Heart left ventricle (tissue), 16 donors: Measurements from ENCODE around the gene FYCO1. TPM values are rescaled to one million over a fixed set of nuclear protein-coding genes. Genes with fewer than 3 reads are reported as not detected.

Experiments used
- ATAC-seq, 4 donors: fragments of 200-7000 bp; cut with Tn5 transposase; one replicate each; pipeline ENCODE4 v1.9.1; 2020 to 2022; ENCODE audit warnings: moderate library complexity in 4 of 4, mild to moderate bottlenecking in 3 of 4, moderate number of reproducible peaks in 1 of 4
- DNase-seq, 5 donors: peaks; one replicate each; pipeline ENCODE4 v3.0.0-alpha.2; 2020
- H3K27ac ChIP-seq, 12 donors: fragments of 200-600 bp; sonication (generic) in 4 of 12; one replicate each; pipeline versions ENCODE4 v1.5.0 to v1.8.0; 2016 to 2022; ENCODE audit warnings: mild to moderate bottlenecking in 2 of 12
- H3K27me3 ChIP-seq, 9 donors: fragments of 200-600 bp; sonication (generic) in 2 of 9; one replicate each; pipeline versions ENCODE4 v1.5.1 to v1.8.0; 2016 to 2022; ENCODE audit warnings: mild to moderate bottlenecking in 3 of 9
- H3K36me3 ChIP-seq, 9 donors: fragments of 200-600 bp; sonication (generic) in 2 of 9; one replicate each; pipeline versions ENCODE4 v1.5.0 to v1.8.0; 2018 to 2022; ENCODE audit warnings: mild to moderate bottlenecking in 2 of 9
- H3K4me1 ChIP-seq, 12 donors: fragments of 200-600 bp; sonication (generic) in 4 of 12; one replicate each; pipeline versions ENCODE4 v1.5.0 to v1.8.0; 2016 to 2022; ENCODE audit warnings: mild to moderate bottlenecking in 3 of 12
- H3K4me3 ChIP-seq, 12 donors: fragments of 200-600 bp; sonication (generic) in 4 of 12; one replicate each; pipeline versions ENCODE4 v1.5.0 to v1.8.0; 2017 to 2022; ENCODE audit warnings: mild to moderate bottlenecking in 9 of 12, moderate library complexity in 4 of 12
- H3K9me3 ChIP-seq, 12 donors: fragments of 200-600 bp; sonication (generic) in 4 of 12; one replicate each; pipeline versions ENCODE4 v1.5.0 to v1.8.0; 2016 to 2022; ENCODE audit warnings: mild to moderate bottlenecking in 1 of 12
- CTCF ChIP-seq, 12 donors: fragments of 200-600 bp; sonication (generic) in 4 of 12; IDR thresholded peaks; one replicate each; pipeline versions ENCODE4 v1.5.0 to v1.8.0; 2018 to 2022; ENCODE audit warnings: antibody characterized with exemption in 12 of 12, mild to moderate bottlenecking in 5 of 12
- POLR2A ChIP-seq, 2 donors: fragments of 450-650 bp; IDR thresholded peaks; one replicate each; pipeline ENCODE4 v1.6.1; 2017; ENCODE audit warnings: antibody characterized with exemption in 2 of 2, mild to moderate bottlenecking in 2 of 2, moderate library complexity in 2 of 2
- WGBS, 4 donors: extraction: QIAGEN DNeasy Blood & Tissue Kit in 2 of 4; methylation state at CpG; one replicate each; pipeline versions ENCODE4 v1.1.5 to v1.1.7; 2013 to 2018; 5-methylcytosine and 5-hydroxymethylcytosine counted together
- intact Hi-C, 10 donors: fragments of 100-400 bp; cut with DNase I; formaldehyde crosslinking; loops; one replicate each; pipeline versions ENCODE4 v1.11.1 to v1.14.2; 2022
- polyA plus RNA-seq, 2 donors: library from polyadenylated mRNA; stranded (reverse); fragments of 200-250 nt; gene quantifications; one replicate each; pipeline ENCODE4 v1.2.3, GENCODE V29; 2013
- total RNA-seq, 9 donors: library from RNA; depleted of rRNA in 2 of 9; stranded (reverse); fragments of >200 nt in 2 of 9; fragmentation: NEBNext Ultra II Directional in 3 of 9; extraction: Animal tissue kit (Norgen Biotek cat#: 25700) in 3 of 9; gene quantifications; one replicate each; pipeline versions ENCODE4 v1.1.0 to v1.2.4, GENCODE V29; 2016 to 2023
- donor health status: ischemic (EF 13 %, LVEDD 7.1; RV severe dilation, severe dysfunction).
- donor health status: healthy with polysubstance abuse.
- donor health status: DM: no; HTN: yes; CAD: no.
- donor health status: DM: no; HTN: no; CAD: no.
- donor health status: ischemic (EF 25% LVEDD 6.9; RV normal size, moderate dysfunction).
- donor health status: ischemic (EF 25% LVEDD 5.7; RV mildly dilated, moderate dysfunction).
- donor health status: healthy.
- donor health status: DM: yes; HTN: yes; CAD: no.
- donor health status: ischemic (EF 35%, LVEDD 5.7; RV mildly dilated, moderate dysfunction).
- donor health status: nonischemic (EF 11% LVEDD 7.7; RV severe dilation, severe dysfunction).
- donor health status: DM: yes; HTN: yes; CAD: no.
- donor health status: PGD.
- donor health status: ischemic (EF 29% LVEDD 5.4; RV normal size, mild dysfunction).
- donor health status: nonischemic (EF 23%, LVEDD 6.1; RV moderate dilation, normal function).

Gene FYCO1
- total and polyA plus RNA-seq, 11 donors = 18.5 to 195 (median 139) TPM

GRCh38 chr3:45972534-45973402 lies 22.9 kb downstream of the FYCO1 start:
- Histone ChIP-seq H3K27ac (peak overlapping the region in 2 of 12 donors; percentile 76), H3K27me3 (no peaks in the 10 kb centered on the region), H3K4me1 (peaks cover 0 to 59% (median 10%) of the 10 kb centered on the region in 12 donors), H3K36me3 (peaks cover 0 to 100% (median 94%) of the 10 kb centered on the region in 9 donors), H3K4me3 (no peak overlapping the region), H3K9me3 (no peaks in the 10 kb centered on the region)
- no peak for DNase-seq
- intact Hi-C loops = no loop called here
- peak in 3 of 4 donors; percentile 17 to 68 (median 40) for ATAC-seq
- TF ChIP-seq CTCF (IDR thresholded peaks at IDR 0.05) = no peak
- TF ChIP-seq POLR2A (IDR thresholded peaks at IDR 0.05) = no peak
- 86 to 89% (median 88%) methylated on average over 6 of the region's 6 CpGs for WGBS, 4 donors

- Histone ChIP-seq H3K4me3 (no peak overlapping the region), H3K27ac (no peak overlapping the region), H3K27me3 (no peaks in the 10 kb centered on the region), H3K4me1 (peaks cover 0 to 65% (median 28%) of the 10 kb centered on the region in 12 donors), H3K9me3 (no peaks in the 10 kb centered on the region), H3K36me3 (peaks cover 0 to 100% (median 94%) of the 10 kb centered on the region in 9 donors)
- intact Hi-C loops = loop anchor here in 1 of 10 donors (5.0 kb wide), 1 partner anchor 107 kb away; no protein-coding TSS in a partner anchor
- ATAC-seq (no peak), DNase-seq (no peak)
- 91 to 93% (median 92%) methylated on average over 3 of the region's 3 CpGs for WGBS, 4 donors
- TF ChIP-seq POLR2A (IDR thresholded peaks at IDR 0.05) (no peak), CTCF (IDR thresholded peaks at IDR 0.05) (no peak)
These were observed 25.7 kb downstream of the FYCO1 start for GRCh38 chr3:45969953-45970352.

GRCh38 chr3:45969116-45969515 lies 26.5 kb downstream of the FYCO1 start:
- 88 to 91% (median 90%) methylated on average over 3 of the region's 3 CpGs for WGBS, 4 donors
- DNase-seq = no peak
- H3K4me1 ChIP-seq = peaks cover 0 to 70% (median 28%) of the 10 kb centered on the region in 12 donors
- no peak overlapping the region for H3K27ac ChIP-seq
- H3K9me3 ChIP-seq = no peaks in the 10 kb centered on the region
- TF ChIP-seq POLR2A (IDR thresholded peaks at IDR 0.05) (no peak), CTCF (IDR thresholded peaks at IDR 0.05) (no peak)
- H3K4me3 ChIP-seq = no peak overlapping the region
- intact Hi-C loops = loop anchor here in 1 of 10 donors (5.0 kb wide), 1 partner anchor 108 kb away; no protein-coding TSS in a partner anchor
- H3K27me3 ChIP-seq = no peaks in the 10 kb centered on the region
- peaks cover 0 to 100% (median 95%) of the 10 kb centered on the region in 9 donors for H3K36me3 ChIP-seq
- no peak for ATAC-seq

- intact Hi-C loops = loop anchor here in 1 of 10 donors (5.0 kb wide), 1 partner anchor 109 kb away; no protein-coding TSS in a partner anchor
- peaks cover 0 to 100% (median 95%) of the 10 kb centered on the region in 9 donors for H3K36me3 ChIP-seq
- WGBS, 4 donors = 40 to 62% (median 53%) methylated on average over 2 of the region's 2 CpGs
- no peaks in the 10 kb centered on the region for H3K27me3 ChIP-seq
- H3K9me3 ChIP-seq = no peaks in the 10 kb centered on the region
- ATAC-seq (peak in 2 of 4 donors; percentile 41 to 44), DNase-seq (no peak)
- no peak overlapping the region for H3K4me3 ChIP-seq
- H3K4me1 ChIP-seq = peaks cover 0 to 68% (median 28%) of the 10 kb centered on the region in 12 donors
- peak overlapping the region in 1 of 12 donors; percentile 7 for H3K27ac ChIP-seq
- TF ChIP-seq CTCF (IDR thresholded peaks at IDR 0.05) (no peak), POLR2A (IDR thresholded peaks at IDR 0.05) (no peak)
These were observed 26.9 kb downstream of the FYCO1 start for GRCh38 chr3:45968706-45969105.
